ENCODE measurements around the gene ITPKB.

Gene ITPKB

GRCh38 chr1:226670073-226670472 lies 69.0 kb downstream of the ITPKB start:
- no peak for TF ChIP-seq GABPA (IDR thresholded peaks at IDR 0.05; ENCODE audit: low read depth)
- TF ChIP-seq SPI1 (IDR thresholded peaks at IDR 0.05; ENCODE audit: borderline replicate concordance, low read depth): no peak
- no peak for TF ChIP-seq POLR2AphosphoS5 (IDR thresholded peaks at IDR 0.05; ENCODE audit: low read depth)
- no peak for TF ChIP-seq REST (IDR thresholded peaks at IDR 0.05; ENCODE audit: insufficient replicate concordance, low read depth)
- TF ChIP-seq CTCF (IDR thresholded peaks at IDR 0.05; ENCODE audit: insufficient read depth, low read length): no peak
- DNase-seq (ENCODE audit: low read depth in 1 of 2, low spot score in 1 of 2): no peak
- Histone ChIP-seq H3K27me3 (ENCODE audit: insufficient read depth, poor library complexity, severe bottlenecking) (no peaks in the 10 kb centered on the region), H3K27ac (replicated peaks) (no peak overlapping the region), H3K4me3 (replicated peaks; ENCODE audit: insufficient read depth, low read length) (no peak overlapping the region)

- no peak overlapping the region for H3K4me3 ChIP-seq (replicated peaks; ENCODE audit: insufficient read depth, low read length)
- H3K27me3 ChIP-seq (ENCODE audit: insufficient read depth, poor library complexity, severe bottlenecking): no peaks in the 10 kb centered on the region
- no peak overlapping the region for H3K27ac ChIP-seq (replicated peaks)
- TF ChIP-seq REST (IDR thresholded peaks at IDR 0.05; ENCODE audit: insufficient replicate concordance, low read depth) (no peak), SPI1 (IDR thresholded peaks at IDR 0.05; ENCODE audit: borderline replicate concordance, low read depth) (no peak), POLR2AphosphoS5 (IDR thresholded peaks at IDR 0.05; ENCODE audit: low read depth) (no peak), CTCF (IDR thresholded peaks at IDR 0.05; ENCODE audit: insufficient read depth, low read length) (no peak), GABPA (IDR thresholded peaks at IDR 0.05; ENCODE audit: low read depth) (no peak)
- no peak for DNase-seq (ENCODE audit: low read depth in 1 of 2, low spot score in 1 of 2)
Measured at GRCh38 chr1:226668173-226668560, 70.9 kb downstream of the ITPKB start.

GRCh38 chr1:226666692-226667091 lies 72.4 kb downstream of the ITPKB start:
- H3K4me3 ChIP-seq (replicated peaks; ENCODE audit: insufficient read depth, low read length): no peak overlapping the region
- TF ChIP-seq POLR2AphosphoS5 (IDR thresholded peaks at IDR 0.05; ENCODE audit: low read depth): peak; percentile 87
- no peak for TF ChIP-seq SPI1 (IDR thresholded peaks at IDR 0.05; ENCODE audit: borderline replicate concordance, low read depth)
- no peak overlapping the region for H3K27ac ChIP-seq (replicated peaks)
- DNase-seq (ENCODE audit: low read depth in 1 of 2, low spot score in 1 of 2): peak in 1 of 2 experiments; percentile 65
- H3K27me3 ChIP-seq (ENCODE audit: insufficient read depth, poor library complexity, severe bottlenecking): no peaks in the 10 kb centered on the region

- no peak overlapping the region for H3K27ac ChIP-seq (replicated peaks)
- DNase-seq (ENCODE audit: low read depth in 1 of 2, low spot score in 1 of 2): no peak
- no peak overlapping the region for H3K4me3 ChIP-seq (replicated peaks; ENCODE audit: insufficient read depth, low read length)
- TF ChIP-seq SPI1 (IDR thresholded peaks at IDR 0.05; ENCODE audit: borderline replicate concordance, low read depth): no peak
- TF ChIP-seq CTCF (IDR thresholded peaks at IDR 0.05; ENCODE audit: insufficient read depth, low read length): no peak
- no peak for TF ChIP-seq POLR2AphosphoS5 (IDR thresholded peaks at IDR 0.05; ENCODE audit: low read depth)
- TF ChIP-seq GABPA (IDR thresholded peaks at IDR 0.05; ENCODE audit: low read depth): no peak
- no peak for TF ChIP-seq REST (IDR thresholded peaks at IDR 0.05; ENCODE audit: insufficient replicate concordance, low read depth)
- H3K27me3 ChIP-seq (ENCODE audit: insufficient read depth, poor library complexity, severe bottlenecking): no peaks in the 10 kb centered on the region
Measured at GRCh38 chr1:226666164-226666506, 72.9 kb downstream of the ITPKB start.
